GM19239 (cell line): ENCODE measurements around the gene POLR2A.
"Not testable (repeated sequence)": the region's sequence is repeated elsewhere in the genome, so short reads cannot be mapped to it uniquely, and the experiment has no call there.

ENCODE experiments used
- DNase-seq: peaks from one replicate; pipeline ENCODE4 v3.0.0; 2011; ENCODE audit warnings: low spot score; ENCODE audit not compliant: insufficient read length
- FAIRE-seq: peaks from 2 replicates; lab custom pipeline; 2011; peaks lifted over from hg19 to GRCh38; lab: Jason Lieb, UNC

The POLR2A gene

GRCh38 chr17:7477392-7478275, 6.5 kb upstream of the POLR2A start:
- DNase-seq = no peak
- no peak for FAIRE-seq

- DNase-seq (peak; percentile 54), FAIRE-seq (no peak)
Observed at GRCh38 chr17:7478276-7479212, 5.6 kb upstream of the POLR2A start.

GRCh38 chr17:7479213-7480088, 4.7 kb upstream of the POLR2A start, which contains the start of gene ZBTB4:
Gene ZBTB4 (minus strand): TSS chr17:7479631. CDS start chr17:7466801, 12,830 bp downstream.
- peak; percentile 76 for FAIRE-seq
- peak; percentile 54 for DNase-seq

- no peak for DNase-seq
- no peak for FAIRE-seq
Observed at GRCh38 chr17:7480089-7480384, 4.1 kb upstream of the POLR2A start.

GRCh38 chr17:7481275-7481674, 2.9 kb upstream of the POLR2A start, which contains the start of gene SLC35G6:
Gene SLC35G6 (plus strand): TSS chr17:7481446. CDS start chr17:7481517, 71 bp downstream.
- DNase-seq, FAIRE-seq: not testable (repeated sequence)

GRCh38 chr17:7481842-7482741, 2.1 kb upstream of the POLR2A start:
- DNase-seq, FAIRE-seq: not testable (repeated sequence)

GRCh38 chr17:7482742-7483088, 1.5 kb upstream of the POLR2A start:
- not testable (repeated sequence) for FAIRE-seq, DNase-seq

- no peak for FAIRE-seq
- DNase-seq = peak; percentile 67
Observed at GRCh38 chr17:7483255-7484066, 705 bp upstream of the POLR2A start.

- DNase-seq (no peak), FAIRE-seq (no peak)
Observed at GRCh38 chr17:7484919-7485377, 782 bp downstream of the POLR2A start.

- no peak for DNase-seq
- FAIRE-seq = peak; percentile 52
Observed at GRCh38 chr17:7486181-7486580, 2.0 kb downstream of the POLR2A start.

GRCh38 chr17:7490144-7490543, 6.0 kb downstream of the POLR2A start:
- FAIRE-seq = no peak
- DNase-seq = no peak

- DNase-seq = no peak
- no peak for FAIRE-seq
Observed at GRCh38 chr17:7491583-7491982, 7.4 kb downstream of the POLR2A start.

GRCh38 chr17:7493941-7494340, 9.8 kb downstream of the POLR2A start:
- FAIRE-seq = no peak
- no peak for DNase-seq

- FAIRE-seq = no peak
- no peak for DNase-seq
Observed at GRCh38 chr17:7495906-7496434, 11.8 kb downstream of the POLR2A start.

GRCh38 chr17:7496470-7497183, 12.5 kb downstream of the POLR2A start:
- FAIRE-seq (no peak), DNase-seq (no peak)

GRCh38 chr17:7497228-7497627, 13.1 kb downstream of the POLR2A start:
- FAIRE-seq (no peak), DNase-seq (no peak)

GRCh38 chr17:7497636-7498035, 13.5 kb downstream of the POLR2A start:
- FAIRE-seq (no peak), DNase-seq (no peak)
